ENCODE results near the gene NPL.

Gene NPL

DNA sequence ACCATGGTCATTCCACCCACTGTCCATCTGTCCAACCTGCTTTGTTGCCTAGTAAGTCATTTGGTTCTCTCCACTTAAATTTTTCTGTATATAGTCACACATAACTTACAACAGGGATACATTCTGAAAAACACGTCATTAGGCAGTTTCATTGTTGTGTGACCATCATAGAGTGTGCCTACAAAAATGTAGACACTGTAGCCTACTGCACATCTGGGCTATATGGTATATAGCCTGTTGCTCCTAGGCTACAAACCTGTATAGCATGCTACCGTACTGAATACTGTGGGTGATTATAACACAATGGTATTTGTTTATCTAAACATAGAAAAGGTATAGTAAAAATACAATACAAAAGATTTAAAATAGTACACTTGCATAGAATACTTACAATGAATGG, 10.0 kb upstream of the NPL start:
- no peak for TF ChIP-seq SNAI2 (CRISPR knock-in tag; IDR thresholded peaks at IDR 0.05)
- no peak for TF ChIP-seq ZC3H10 (CRISPR knock-in tag; IDR thresholded peaks at IDR 0.05)
- TF ChIP-seq ARNTL (CRISPR knock-in tag; IDR thresholded peaks at IDR 0.05; ENCODE audit: borderline replicate concordance, low read depth), result no peak
- TF ChIP-seq, protein P1, sequence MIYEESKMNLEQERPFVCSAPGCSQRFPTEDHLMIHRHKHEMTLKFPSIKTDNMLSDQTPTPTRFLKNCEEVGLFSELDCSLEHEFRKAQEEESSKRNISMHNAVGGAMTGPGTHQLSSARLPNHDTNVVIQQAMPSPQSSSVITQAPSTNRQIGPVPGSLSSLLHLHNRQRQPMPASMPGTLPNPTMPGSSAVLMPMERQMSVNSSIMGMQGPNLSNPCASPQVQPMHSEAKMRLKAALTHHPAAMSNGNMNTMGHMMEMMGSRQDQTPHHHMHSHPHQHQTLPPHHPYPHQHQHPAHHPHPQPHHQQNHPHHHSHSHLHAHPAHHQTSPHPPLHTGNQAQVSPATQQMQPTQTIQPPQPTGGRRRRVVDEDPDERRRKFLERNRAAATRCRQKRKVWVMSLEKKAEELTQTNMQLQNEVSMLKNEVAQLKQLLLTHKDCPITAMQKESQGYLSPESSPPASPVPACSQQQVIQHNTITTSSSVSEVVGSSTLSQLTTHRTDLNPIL (CRISPR knock-in tag; IDR thresholded peaks at IDR 0.05; ENCODE audit: low read depth), result no peak
- TF ChIP-seq RARB (CRISPR knock-in tag; IDR thresholded peaks at IDR 0.05), result no peak
- TF ChIP-seq ISL1 (CRISPR knock-in tag; IDR thresholded peaks at IDR 0.05), result no peak
- no peak for TF ChIP-seq PATZ1 (CRISPR knock-in tag; IDR thresholded peaks at IDR 0.05; ENCODE audit: borderline replicate concordance)
- TF ChIP-seq PPARA (CRISPR knock-in tag; IDR thresholded peaks at IDR 0.05; ENCODE audit: borderline replicate concordance), result no peak
- no peak for TF ChIP-seq BACH2 (CRISPR knock-in tag; IDR thresholded peaks at IDR 0.05; ENCODE audit: borderline replicate concordance)
- no peak for TF ChIP-seq TSHZ2 (CRISPR knock-in tag; IDR thresholded peaks at IDR 0.05)
- no peak for TF ChIP-seq OSR1 (CRISPR knock-in tag; IDR thresholded peaks at IDR 0.05)
- no peak for TF ChIP-seq TOX (CRISPR knock-in tag; IDR thresholded peaks at IDR 0.05; ENCODE audit: borderline replicate concordance)
- TF ChIP-seq CSDC2 (CRISPR knock-in tag; IDR thresholded peaks at IDR 0.05), result no peak
- no peak for TF ChIP-seq TCF4 (CRISPR knock-in tag; IDR thresholded peaks at IDR 0.05; ENCODE audit: borderline replicate concordance)
- ATAC-seq, result no peak

DNA sequence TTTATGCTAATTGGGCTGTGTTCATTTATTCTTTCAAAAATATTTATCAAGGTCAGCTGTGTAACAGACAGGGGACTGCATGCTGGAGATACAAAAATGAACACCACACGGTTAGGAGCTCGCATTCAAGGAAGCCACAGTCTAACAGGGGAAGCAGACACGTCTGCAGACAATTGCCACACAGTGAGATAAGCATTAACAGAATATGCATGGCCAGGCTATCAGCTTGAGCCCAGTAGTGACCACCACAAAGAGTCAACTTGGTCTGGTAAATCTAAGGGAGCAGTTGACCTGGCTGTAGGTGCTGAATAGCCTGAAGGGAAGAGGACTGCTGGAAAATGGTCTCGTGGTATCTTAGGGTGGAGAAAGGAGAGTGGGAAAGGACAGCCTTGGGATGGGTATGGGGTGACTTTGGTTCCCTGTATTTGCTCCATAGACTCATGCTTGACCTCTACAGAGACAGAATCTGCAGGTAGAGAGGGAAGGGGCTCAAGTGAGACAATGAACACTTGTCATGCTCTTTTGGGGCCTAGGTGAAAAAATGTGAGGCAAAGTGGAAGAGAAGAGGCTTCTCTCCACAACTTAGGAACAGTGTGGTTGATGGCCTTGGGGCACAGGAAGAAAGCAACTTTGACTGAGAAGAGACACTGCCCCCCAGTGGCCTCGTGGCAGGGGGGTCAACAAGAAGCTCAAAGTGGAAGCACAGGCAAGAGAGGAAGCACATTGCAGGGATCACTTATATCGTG, 7.6 kb upstream of the NPL start:
- peak; percentile 65 for ATAC-seq
- TF ChIP-seq ISL1 (CRISPR knock-in tag; IDR thresholded peaks at IDR 0.05) (no peak), PATZ1 (CRISPR knock-in tag; IDR thresholded peaks at IDR 0.05; ENCODE audit: borderline replicate concordance) (no peak), ARNTL (CRISPR knock-in tag; IDR thresholded peaks at IDR 0.05; ENCODE audit: borderline replicate concordance, low read depth) (no peak), CSDC2 (CRISPR knock-in tag; IDR thresholded peaks at IDR 0.05) (no peak), ZFP30 (CRISPR knock-in tag; IDR thresholded peaks at IDR 0.05) (no peak), ZNF8 (CRISPR knock-in tag; IDR thresholded peaks at IDR 0.05) (no peak), RARB (CRISPR knock-in tag; IDR thresholded peaks at IDR 0.05) (no peak), GLIS3 (CRISPR knock-in tag; IDR thresholded peaks at IDR 0.05) (no peak), ZNF70 (CRISPR knock-in tag; IDR thresholded peaks at IDR 0.05) (no peak), TOX (CRISPR knock-in tag; IDR thresholded peaks at IDR 0.05; ENCODE audit: borderline replicate concordance) (no peak), SNAI2 (CRISPR knock-in tag; IDR thresholded peaks at IDR 0.05) (no peak), ZNF565 (CRISPR knock-in tag; conservative IDR thresholded peaks at IDR 0.05; ENCODE audit: low read depth) (no peak), BACH2 (CRISPR knock-in tag; IDR thresholded peaks at IDR 0.05; ENCODE audit: borderline replicate concordance) (no peak)
- TF ChIP-seq, protein P1 (CRISPR knock-in tag; IDR thresholded peaks at IDR 0.05; ENCODE audit: low read depth), result no peak
- TF ChIP-seq, protein P2, sequence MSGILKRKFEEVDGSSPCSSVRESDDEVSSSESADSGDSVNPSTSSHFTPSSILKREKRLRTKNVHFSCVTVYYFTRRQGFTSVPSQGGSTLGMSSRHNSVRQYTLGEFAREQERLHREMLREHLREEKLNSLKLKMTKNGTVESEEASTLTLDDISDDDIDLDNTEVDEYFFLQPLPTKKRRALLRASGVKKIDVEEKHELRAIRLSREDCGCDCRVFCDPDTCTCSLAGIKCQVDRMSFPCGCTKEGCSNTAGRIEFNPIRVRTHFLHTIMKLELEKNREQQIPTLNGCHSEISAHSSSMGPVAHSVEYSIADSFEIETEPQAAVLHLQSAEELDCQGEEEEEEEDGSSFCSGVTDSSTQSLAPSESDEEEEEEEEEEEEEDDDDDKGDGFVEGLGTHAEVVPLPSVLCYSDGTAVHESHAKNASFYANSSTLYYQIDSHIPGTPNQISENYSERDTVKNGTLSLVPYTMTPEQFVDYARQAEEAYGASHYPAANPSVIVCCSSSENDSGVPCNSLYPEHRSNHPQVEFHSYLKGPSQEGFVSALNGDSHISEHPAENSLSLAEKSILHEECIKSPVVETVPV (CRISPR knock-in tag; IDR thresholded peaks at IDR 0.05), result no peak
